ENCODE results near the gene WNT7A. TPM values are rescaled to one million over a fixed set of nuclear protein-coding genes. Genes with fewer than 3 reads are reported as not detected.

WNT7A gene
- total RNA-seq, 6 donors from 2014 or later: 1.0 to 12.2 (median 6.8) TPM

DNA sequence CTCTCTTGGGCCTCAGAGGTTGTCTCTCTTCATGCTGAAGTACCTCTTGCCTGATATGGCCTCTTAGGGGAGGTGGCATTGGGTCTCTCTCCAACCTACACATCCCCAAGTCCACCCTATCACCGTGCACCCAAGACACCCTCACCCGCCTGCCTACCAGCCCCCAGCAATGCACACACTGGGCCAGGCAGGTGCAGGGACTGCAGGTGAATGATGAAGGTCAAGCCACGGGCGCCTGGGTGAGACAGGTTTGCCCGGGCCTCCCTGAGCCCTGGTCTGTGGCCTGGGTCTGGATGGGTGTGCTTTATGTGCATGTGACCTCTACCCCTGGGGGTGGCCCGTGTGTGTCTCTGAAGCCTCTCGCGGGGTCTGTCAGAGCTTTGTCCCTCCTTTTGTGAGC, 68.3 kb downstream of the WNT7A start:
- Histone ChIP-seq H3K4me1 (no peaks in the 10 kb centered on the region), H3K9me3 (peaks cover 31 to 42% (median 37%) of the 10 kb centered on the region in 4 donors), H3K27me3 (no peaks in the 10 kb centered on the region), H3K36me3 (no peaks in the 10 kb centered on the region), H3K4me3 (no peak overlapping the region), H3K27ac (no peak overlapping the region)
- ATAC-seq (ENCODE audit: low FRiP score in 2 of 2): no peak
- DNase-seq: no peak
- 20 to 70% methylated on average over 2 to 7 of the region's 8 CpGs for WGBS, 2 donors
- no peak for TF ChIP-seq POLR2A (IDR thresholded peaks at IDR 0.05)
- no peak for TF ChIP-seq POLR2AphosphoS5 (IDR thresholded peaks at IDR 0.05)
- TF ChIP-seq EP300 (IDR thresholded peaks at IDR 0.05): no peak
- TF ChIP-seq, protein P1, sequence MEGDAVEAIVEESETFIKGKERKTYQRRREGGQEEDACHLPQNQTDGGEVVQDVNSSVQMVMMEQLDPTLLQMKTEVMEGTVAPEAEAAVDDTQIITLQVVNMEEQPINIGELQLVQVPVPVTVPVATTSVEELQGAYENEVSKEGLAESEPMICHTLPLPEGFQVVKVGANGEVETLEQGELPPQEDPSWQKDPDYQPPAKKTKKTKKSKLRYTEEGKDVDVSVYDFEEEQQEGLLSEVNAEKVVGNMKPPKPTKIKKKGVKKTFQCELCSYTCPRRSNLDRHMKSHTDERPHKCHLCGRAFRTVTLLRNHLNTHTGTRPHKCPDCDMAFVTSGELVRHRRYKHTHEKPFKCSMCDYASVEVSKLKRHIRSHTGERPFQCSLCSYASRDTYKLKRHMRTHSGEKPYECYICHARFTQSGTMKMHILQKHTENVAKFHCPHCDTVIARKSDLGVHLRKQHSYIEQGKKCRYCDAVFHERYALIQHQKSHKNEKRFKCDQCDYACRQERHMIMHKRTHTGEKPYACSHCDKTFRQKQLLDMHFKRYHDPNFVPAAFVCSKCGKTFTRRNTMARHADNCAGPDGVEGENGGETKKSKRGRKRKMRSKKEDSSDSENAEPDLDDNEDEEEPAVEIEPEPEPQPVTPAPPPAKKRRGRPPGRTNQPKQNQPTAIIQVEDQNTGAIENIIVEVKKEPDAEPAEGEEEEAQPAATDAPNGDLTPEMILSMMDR (IDR thresholded peaks at IDR 0.05): no peak

DNA sequence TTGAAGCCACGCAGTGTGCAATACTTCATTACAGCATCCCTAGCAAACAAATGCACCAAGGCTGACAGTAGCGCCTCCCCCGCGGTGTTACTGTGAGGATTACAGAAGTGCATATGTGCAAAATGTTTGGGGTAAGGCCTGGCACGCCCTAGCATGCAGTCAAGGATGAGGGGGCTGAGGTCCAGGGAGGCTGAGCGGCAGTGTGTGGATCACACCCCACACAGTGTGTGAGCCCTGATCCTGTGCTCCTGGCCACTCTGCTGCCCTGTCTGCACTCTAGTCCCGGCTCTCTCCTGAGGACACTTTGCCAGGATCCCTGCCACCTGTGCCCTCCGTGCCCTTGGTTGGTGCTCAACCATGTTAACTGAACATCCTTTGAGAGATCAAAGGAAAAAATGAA, 71.3 kb downstream of the WNT7A start:
- TF ChIP-seq POLR2A (IDR thresholded peaks at IDR 0.05) (no peak), POLR2AphosphoS5 (IDR thresholded peaks at IDR 0.05) (no peak), EP300 (IDR thresholded peaks at IDR 0.05) (no peak)
- TF ChIP-seq, protein P1 (IDR thresholded peaks at IDR 0.05): no peak
- no peak for ATAC-seq (ENCODE audit: low FRiP score in 2 of 2)
- Histone ChIP-seq H3K4me1 (no peaks in the 10 kb centered on the region), H3K36me3 (no peaks in the 10 kb centered on the region), H3K4me3 (no peak overlapping the region), H3K27ac (no peak overlapping the region), H3K27me3 (no peaks in the 10 kb centered on the region), H3K9me3 (peaks cover 2 to 16% (median 8%) of the 10 kb centered on the region in 4 donors)
- WGBS, 2 donors: 86 to 92% methylated on average over 7 to 8 of the region's 8 CpGs
- no peak for DNase-seq

DNA sequence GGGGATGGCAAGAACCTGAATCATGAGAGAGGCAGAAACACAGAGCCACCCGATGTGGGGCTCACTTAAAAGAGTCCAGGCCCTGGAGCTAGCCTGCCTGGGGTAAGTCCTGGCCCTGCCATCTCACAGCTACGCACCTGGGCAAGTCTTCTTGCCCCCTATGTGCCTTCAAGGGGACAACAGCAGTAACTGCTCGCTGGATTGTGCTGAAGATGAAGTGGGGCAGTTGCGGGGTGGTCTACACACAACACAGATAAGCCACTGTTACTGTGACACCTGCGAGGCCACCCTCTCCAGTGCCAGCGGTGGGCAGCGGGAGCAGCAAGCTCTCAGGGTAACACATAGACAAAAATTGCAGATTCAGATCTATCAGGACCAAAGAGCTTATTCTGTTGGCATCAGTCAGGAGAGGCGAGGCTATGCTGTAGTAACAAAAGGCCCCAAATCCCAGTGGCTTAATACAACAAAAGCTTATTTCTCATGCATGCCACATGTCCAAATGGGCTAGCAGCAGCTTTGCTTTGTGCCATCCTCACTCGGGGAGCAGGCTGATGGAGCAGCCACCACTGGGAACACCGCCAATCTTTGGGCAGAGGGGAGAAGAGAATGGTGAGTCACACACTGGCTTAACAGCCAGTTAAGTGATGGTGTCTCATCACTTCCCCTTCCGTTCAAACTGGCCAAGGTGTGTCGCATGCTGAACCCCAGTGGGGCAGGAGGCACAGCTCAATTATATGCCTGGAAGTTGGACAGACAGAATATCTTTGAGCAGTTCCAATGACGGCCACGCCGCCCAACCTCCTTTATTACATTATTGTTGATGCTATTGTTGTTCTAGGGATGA, 78.3 kb downstream of the WNT7A start:
- no peak for DNase-seq
- Histone ChIP-seq H3K27ac (no peak overlapping the region), H3K9me3 (peaks cover 0 to 3% (median under 1%) of the 10 kb centered on the region in 4 donors), H3K4me1 (no peaks in the 10 kb centered on the region), H3K36me3 (no peaks in the 10 kb centered on the region), H3K4me3 (no peak overlapping the region), H3K27me3 (no peaks in the 10 kb centered on the region)
- 79 to 84% methylated on average over 12 to 15 of the region's 15 CpGs for WGBS, 2 donors
- ATAC-seq (ENCODE audit: low FRiP score in 2 of 2): no peak
- TF ChIP-seq POLR2AphosphoS5 (IDR thresholded peaks at IDR 0.05) (no peak), EP300 (IDR thresholded peaks at IDR 0.05) (no peak), POLR2A (IDR thresholded peaks at IDR 0.05) (no peak)
- TF ChIP-seq, protein P1 (IDR thresholded peaks at IDR 0.05): no peak

DNA sequence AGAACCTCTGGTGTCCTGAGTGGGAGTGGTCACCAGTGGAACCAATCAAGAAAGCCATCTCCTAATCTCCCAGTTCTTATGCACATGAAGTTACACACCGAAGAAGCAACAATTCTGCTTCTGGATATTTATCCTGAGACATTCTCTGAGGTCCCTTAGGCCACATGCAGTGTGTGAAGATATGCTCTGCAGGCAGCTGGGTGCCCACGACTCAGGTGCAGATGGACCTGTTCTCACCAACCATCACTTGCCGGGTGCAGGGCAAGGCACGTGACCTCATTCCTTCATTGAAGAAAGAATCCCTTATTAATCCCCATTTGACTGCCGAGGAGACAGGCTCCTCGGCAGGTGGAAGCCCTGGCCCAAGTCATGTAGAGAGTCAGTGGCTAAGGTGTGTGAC, 79.8 kb downstream of the WNT7A start:
- Histone ChIP-seq H3K9me3 (no peaks in the 10 kb centered on the region), H3K27ac (no peak overlapping the region), H3K4me1 (no peaks in the 10 kb centered on the region), H3K36me3 (no peaks in the 10 kb centered on the region), H3K4me3 (no peak overlapping the region), H3K27me3 (no peaks in the 10 kb centered on the region)
- WGBS, 2 donors: 85 to 86% methylated on average over 6 of the region's 6 CpGs
- DNase-seq: no peak
- no peak for ATAC-seq (ENCODE audit: low FRiP score in 2 of 2)
- TF ChIP-seq EP300 (IDR thresholded peaks at IDR 0.05): no peak

DNA sequence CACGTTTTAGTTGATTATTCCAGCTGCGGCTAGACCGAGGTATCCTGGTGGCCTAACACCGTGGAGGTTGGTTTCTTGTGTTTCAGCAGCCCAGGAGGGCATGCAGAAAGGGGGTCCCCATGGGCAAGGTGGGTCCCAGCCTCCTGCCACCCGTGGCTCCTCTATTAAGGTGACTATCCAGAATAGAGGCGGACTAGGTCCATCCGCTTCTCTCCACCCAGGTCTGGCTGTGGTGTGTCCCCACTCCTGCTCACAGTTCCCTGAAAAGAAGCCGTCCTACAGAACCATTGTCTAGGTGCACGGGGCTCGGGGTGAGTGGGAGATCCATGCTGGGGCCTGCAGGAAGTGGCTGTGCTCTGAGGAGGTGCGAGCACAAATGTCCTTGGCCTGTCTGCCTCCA, 81.5 kb downstream of the WNT7A start:
- TF ChIP-seq EP300 (IDR thresholded peaks at IDR 0.05) (no peak), POLR2A (IDR thresholded peaks at IDR 0.05) (no peak), POLR2AphosphoS5 (IDR thresholded peaks at IDR 0.05) (no peak)
- TF ChIP-seq, protein P1 (IDR thresholded peaks at IDR 0.05): no peak
- Histone ChIP-seq H3K27ac (no peak overlapping the region), H3K36me3 (no peaks in the 10 kb centered on the region), H3K9me3 (no peaks in the 10 kb centered on the region), H3K4me1 (no peaks in the 10 kb centered on the region), H3K27me3 (no peaks in the 10 kb centered on the region), H3K4me3 (no peak overlapping the region)
- ATAC-seq (ENCODE audit: low FRiP score in 2 of 2) (no peak), DNase-seq (no peak)
- 88 to 100% methylated on average over 6 to 11 of the region's 11 CpGs for WGBS, 2 donors

Measured in upper lobe of left lung (tissue), 6 donors.